Left forelimb (tissue), 1 donor: ENCODE results near the gene RAB31.
"Not testable (repeated sequence)": the region's sequence is repeated elsewhere in the genome, so short reads cannot be mapped to it uniquely, and the experiment has no call there.

ENCODE experiments used
- DNase-seq: peaks from one replicate; pipeline ENCODE4 v3.0.0-alpha.2; 2018; ENCODE audit warnings: low spot score

RAB31 gene

DNA sequence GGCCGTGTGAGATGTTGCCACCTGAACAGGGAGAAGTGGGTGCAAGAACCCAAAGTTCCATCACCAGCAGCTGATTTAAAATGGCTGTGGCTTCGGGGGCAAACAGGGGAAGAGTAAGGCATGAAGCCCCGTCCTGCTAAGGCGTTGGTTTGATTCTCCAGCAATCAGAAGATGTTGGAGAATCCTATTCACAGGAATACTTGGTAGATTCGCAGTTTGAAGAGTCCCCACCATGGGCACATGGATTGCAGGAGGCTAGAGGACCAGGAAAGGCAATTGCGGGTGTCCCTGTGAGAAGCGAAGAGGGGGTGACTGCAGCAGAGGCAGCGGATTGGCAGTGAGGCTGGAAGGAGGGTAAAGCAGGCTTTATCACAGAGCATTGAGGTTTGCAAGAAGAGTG, 131.1 kb downstream of the RAB31 start:
- DNase-seq: no peak

GRCh38 chr18:9839853-9840252, 131.8 kb downstream of the RAB31 start:
- no peak for DNase-seq

DNA sequence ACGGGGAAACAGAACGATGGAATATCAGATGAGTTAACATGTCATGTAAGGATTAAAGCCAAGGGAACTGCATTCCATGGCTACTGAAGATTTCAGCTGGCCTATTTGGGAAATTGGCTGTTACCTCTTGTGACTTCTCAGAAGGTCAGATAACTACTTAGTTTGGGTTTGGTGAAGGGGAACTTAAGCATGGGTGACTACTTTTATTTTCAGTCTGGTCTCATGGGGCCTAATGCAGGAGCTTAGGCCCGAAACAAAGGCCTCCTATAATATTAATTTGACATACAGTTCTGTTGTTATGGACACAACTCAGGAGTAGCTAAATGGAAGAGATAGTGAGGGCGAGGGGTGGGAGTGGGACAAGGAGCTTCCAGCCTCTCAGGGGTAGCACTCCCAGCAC, 133.7 kb downstream of the RAB31 start:
- DNase-seq: no peak

DNA sequence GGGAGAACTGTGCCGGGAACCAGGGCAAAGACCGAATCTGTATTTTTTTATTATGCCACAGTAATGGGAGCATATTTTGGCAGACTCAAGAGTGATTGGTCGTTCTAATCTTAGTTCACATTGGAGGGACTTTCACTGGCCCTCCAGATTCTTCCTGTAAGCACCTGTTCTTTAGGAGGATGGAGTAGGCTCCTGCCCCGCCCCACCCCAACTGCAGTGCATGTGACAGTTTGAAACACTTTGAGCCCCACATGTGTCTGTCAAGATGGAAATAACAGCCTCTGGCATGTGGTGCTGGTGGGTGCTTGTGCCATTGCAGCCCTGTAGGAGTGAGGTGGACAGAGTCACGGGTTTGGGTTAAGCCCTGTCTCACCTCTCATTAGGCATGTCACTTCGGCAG, 134.3 kb downstream of the RAB31 start:
- DNase-seq: no peak

DNA sequence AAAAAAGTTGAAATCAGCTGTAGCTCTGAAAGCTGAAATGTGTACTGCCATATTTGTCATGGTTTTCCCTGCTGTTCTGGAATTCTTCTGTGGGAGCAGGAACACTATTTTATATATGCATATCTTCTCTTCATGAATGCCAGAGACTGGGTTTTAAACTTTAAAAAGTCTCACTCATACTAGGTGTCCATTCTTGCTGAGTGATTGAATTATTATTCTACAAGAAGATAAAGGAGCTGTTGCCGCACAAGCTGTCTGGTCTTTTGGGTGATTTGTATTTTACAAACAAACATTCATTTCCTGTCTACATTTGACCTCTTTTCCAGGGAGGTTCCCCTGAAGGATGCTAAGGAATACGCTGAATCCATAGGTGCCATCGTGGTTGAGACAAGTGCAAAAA, 137.2 kb downstream of the RAB31 start:
- DNase-seq: no peak

- no peak for DNase-seq
Observed at GRCh38 chr18:9846162-9846925, 138.2 kb downstream of the RAB31 start.

DNA sequence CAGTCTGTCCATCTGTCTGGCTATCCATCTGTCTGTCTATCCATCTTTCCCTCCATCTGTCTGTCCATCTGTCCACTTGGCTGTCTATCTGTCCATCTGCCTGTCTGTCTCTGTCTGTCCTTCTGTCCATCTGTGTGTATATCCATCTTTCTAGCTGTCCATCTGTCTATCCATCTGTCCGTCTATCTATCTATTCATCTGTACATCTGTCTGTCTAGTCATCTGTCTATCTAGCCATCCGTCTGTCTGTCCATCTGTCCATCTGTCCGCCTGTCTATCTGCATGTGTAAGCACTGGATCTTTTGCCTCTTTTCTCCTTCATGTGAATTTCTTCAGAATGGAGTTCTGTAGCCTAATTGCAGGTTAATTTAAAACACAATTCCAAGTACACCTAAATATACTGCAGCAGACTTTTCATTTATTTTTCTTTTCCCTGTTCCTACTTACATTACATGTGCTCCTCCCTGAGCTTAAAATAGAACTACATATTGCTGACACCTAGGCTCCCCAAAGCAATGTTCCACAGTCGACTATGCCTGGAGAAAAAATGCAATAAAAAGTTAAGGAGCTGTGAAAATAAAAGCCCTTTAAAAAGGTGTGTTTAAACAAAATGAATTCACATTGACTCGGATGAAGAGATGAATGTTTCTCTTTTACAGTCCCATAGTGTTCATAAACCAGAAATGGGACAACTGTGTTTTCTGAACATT, 140.2 kb downstream of the RAB31 start:
- DNase-seq: no peak

DNA sequence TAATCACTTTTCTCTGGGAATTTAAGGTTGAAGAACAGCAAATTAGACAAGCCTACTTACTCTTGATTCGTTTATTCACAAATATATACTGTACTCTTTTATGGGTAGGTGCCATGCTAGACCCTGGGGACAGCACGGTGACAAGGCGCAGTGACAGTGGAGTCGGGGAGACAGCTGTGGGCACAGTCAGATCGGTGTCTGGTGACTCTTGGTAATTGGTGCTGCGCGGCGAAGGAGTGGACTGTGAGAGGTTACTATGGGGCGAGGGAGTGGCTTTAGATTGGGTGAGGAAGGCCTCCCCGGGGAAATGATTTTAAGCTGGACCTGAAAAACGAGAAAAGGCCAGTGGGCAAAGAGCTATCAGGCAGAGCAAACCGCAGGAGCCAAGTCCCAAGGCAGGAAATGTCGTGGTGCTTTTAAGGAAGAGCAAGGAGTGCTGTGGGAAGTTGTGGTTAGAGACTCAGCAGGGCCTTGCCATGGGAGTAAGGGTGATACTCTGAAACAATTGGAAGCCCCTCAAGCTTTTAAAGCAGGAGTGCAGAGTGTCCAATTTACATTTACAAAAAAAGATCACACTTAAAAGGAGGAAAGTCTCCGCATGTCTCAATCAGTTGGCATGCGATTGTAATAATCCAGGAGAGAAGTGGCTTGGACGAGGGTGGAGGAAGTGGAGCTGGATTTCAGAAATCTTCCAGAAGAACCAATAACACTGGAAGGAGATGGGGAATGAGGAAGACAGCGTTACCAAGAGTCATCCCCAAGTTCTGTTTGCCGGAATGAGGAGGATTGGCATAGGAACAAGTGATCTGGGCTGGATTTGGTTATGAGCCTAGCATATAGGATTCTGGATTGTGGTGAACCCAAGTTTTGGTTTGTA, 141.5 kb downstream of the RAB31 start:
- no peak for DNase-seq

GRCh38 chr18:9850309-9850708, 142.2 kb downstream of the RAB31 start:
- DNase-seq: no peak

DNA sequence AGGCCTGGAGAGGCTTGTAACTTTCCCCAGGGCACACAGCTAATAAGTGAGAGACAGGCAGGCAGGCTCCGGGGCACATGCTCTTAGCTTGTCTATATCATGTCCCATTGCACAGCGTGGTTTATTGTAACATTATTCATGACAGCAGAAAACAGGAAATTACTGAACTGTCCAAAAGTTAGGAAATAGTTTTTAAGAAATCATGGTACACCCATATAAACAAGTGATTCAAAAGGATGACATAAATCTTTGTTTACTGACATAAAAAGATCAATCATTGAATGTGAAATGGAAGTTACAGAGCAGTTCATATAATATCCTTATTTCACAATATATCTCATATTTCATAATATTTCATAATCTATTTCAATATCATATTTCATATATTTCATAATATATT, 143.4 kb downstream of the RAB31 start:
- no peak for DNase-seq

- no peak for DNase-seq
Observed at GRCh38 chr18:9852266-9853081, 144.4 kb downstream of the RAB31 start.

DNA sequence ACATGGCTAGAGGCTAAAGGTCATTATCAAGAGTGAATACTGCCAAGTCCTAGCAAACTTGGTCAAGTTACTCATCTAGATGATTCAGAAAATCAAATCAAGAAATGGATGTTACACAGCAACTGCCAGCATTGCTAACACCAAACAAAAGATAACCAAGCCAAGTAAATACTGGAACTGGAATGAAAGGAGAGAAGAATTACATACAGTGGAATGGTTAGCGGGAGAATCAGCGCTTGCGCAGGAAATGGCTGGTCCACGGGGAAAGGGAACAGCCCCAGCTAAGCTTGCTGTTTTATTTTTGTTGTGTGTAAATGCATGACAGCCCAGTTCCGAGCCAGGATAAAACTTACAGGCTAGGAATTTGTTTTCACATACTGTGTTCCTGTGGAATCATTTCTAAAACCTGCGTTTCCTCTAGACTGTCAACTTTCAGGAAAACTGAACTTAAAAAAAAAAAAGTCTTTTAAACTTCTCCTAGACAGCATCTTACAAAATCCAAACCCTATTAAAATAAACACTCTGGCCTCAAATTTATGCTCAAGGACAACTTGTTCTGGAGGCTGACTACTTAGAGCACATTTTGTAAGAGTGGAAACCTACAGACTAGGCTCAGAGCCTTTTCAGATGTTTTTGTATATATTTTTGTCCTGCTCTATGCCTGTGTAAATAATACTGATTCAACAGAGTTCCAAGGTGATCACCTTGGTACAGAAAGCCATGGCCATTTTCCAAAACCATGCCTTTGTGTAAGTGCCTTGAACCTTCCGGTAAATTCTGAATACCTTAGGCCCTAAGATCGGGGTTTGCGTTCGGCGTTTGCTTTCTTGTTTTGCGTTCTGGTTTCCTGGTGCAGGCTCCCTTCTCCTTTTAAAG, 146.9 kb downstream of the RAB31 start:
- no peak for DNase-seq

- DNase-seq: no peak
Observed at GRCh38 chr18:9855681-9856080, 147.6 kb downstream of the RAB31 start.

GRCh38 chr18:9856092-9856491, 148.0 kb downstream of the RAB31 start:
- no peak for DNase-seq

DNA sequence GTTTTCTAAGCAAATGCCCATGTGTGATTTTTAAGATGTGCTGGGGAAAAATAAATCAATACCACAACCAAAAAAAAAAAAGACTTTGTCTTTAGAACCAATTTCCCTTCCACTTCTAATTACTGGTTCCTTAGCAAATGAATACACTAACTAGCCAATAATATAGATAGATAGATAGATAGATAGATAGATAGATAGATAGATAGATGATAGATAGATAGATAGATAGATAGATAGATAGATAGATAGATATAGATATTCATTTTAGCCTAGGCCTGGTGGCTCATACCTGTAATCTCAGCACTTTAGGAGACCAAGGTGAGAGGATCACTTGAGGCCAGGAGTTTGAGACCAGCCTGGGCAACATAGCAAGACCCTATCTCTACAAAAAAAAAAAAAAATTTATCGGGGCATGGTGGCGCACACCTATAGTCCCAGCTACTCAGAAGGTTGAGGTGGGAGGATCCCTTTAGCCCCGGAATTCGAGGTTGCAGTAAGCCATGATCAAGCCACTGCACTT, 149.4 kb downstream of the RAB31 start:
- DNase-seq: not testable (repeated sequence)

DNA sequence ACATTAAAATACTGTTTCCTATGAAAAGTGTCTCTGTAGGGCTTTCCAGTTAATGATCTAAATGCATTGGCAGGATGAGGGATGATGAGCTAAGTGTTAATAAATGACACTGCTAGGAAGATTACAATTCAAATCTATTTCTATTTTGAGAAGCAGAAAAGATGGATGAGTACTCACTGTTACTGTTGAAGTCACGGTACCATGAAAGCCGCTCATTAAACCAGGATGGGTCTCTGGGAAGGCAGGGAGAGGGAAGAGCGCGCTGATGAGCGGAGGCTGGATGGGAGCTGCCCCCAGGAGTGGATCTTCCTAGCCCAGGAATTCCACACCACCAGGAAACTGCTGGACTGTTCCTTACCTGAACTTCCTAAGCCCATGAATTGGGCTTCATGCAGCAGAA, 150.5 kb downstream of the RAB31 start:
- no peak for DNase-seq

DNA sequence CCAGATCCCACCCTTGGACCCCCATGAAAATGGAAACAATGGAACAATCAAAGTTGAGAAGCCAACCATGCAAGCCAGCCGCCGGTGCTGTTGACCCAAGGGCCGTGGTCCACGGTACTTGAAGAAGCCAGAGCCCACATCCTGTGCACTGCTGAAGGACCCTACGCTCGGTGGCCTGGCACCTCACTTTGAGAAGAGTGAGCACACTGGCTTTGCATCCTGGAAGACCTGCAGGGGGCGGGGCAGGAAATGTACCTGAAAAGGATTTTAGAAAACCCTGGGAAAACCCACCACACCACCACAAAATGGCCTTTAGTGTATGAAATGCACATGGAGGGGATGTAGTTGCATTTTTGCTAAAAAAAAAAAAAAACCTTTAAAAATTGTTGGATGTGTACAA, 151.1 kb downstream of the RAB31 start:
- no peak for DNase-seq

DNA sequence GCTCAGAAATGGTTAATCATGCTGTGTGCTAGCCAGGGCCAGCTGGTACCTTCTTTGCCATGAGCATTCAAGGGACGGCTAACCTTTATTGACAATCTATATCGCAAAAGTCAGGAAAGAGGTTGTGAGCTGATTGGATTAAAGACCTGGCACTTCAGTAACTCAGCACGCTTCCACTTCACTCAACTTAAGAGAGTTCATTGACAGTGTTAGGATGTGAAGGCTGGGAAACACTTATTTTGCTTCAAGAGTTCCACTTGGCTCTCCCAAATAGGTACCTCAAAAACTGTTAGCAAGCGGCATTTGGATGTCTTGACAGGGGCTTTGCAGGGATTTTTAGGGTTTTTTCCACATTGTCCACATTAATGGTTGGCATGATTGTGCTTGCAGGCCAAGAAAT, 152.6 kb downstream of the RAB31 start:
- no peak for DNase-seq

- DNase-seq: no peak
Observed at GRCh38 chr18:9861157-9861556, 153.1 kb downstream of the RAB31 start.

GRCh38 chr18:9861933-9862332, 153.8 kb downstream of the RAB31 start:
- no peak for DNase-seq

DNA sequence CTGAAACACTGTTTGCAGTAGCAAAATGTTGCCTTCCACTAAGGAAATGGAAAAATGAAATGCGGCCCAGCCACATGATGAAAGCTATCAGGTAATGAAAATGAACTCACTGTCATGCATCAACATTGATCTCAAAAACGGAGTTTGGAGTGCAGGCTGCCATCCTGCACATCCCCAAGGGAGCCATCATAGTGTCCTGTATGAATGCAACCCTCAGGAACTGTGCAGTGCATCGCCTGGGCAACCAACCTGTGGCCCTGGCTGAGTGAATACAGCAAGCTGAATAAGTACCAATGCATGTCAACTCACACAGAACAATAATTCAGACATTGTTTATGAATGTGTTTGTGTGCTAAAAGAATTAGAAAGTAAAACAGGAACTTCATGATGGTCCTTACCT, 154.6 kb downstream of the RAB31 start:
- DNase-seq: no peak
